K562 (cell line): Measurements from ENCODE around the gene SENP7. TPM values are rescaled to one million over a fixed set of nuclear protein-coding genes. Genes with fewer than 3 reads are reported as not detected.

Experiments
- ATAC-seq: fragments of 200-7000 bp; cut with Tn5 transposase; 3 replicates; pipeline ENCODE4 v1.9.1; 2020; ENCODE audit warnings: moderate library complexity
- BruUV-seq: library from RNA; stranded (reverse); fragments of 400-500 nt; replicated peaks from 2 replicates; lab custom pipeline; 2021; lab: Mats Ljungman, UMichigan
- CTCF ChIA-PET: fragments of 300-600 bp; formaldehyde crosslinking; extraction: SDS; loops from one replicate; lab custom pipeline; 2021; ENCODE audit warnings: low intra/inter-chr PET ratio; lab: Yijun Ruan, JAX
- POLR2A ChIA-PET: fragments of 300-600, 350-650 bp; sonication (Branson Sonifier 250); formaldehyde crosslinking; extraction: SDS; loops from one replicate; lab custom pipeline; 2021; ENCODE audit warnings: antibody characterized with exemption, inconsistent platforms; lab: Yijun Ruan, JAX
- DNase-seq, 4 experiments: peaks; one replicate each; pipeline versions ENCODE4 v3.0.0 to v3.0.0-alpha.2; 2011 to 2018; ENCODE audit warnings: low spot score in 3 of 4, mixed read lengths in 3 of 4; ENCODE audit errors: extremely low read depth in 1 of 4
- FAIRE-seq: peaks from 2 replicates; lab custom pipeline; 2011; peaks lifted over from hg19 to GRCh38; lab: Jason Lieb, UNC
- H2AFZ ChIP-seq: 2 replicates; pipeline ENCODE4 v1.6.0; 2011; ENCODE audit warnings: low read depth, low read length, control low read depth, inconsistent platforms
- H3K27ac ChIP-seq: fragments of 200-600 bp; 3 replicates; pipeline ENCODE4 v1.8.0; 2011; ENCODE audit warnings: low read depth, mild to moderate bottlenecking, control low read depth, inconsistent platforms, low read length, moderate library complexity, mixed read lengths; ENCODE audit errors: extremely low read depth
- H3K27me3 ChIP-seq, 2 experiments: fragments of 300-600 bp in 1 of 2; 2 replicates in 1 of 2; 3 replicates in 1 of 2; pipeline versions ENCODE4 v1.6.0 to v1.8.0; 2011; ENCODE audit warnings: inconsistent platforms in 2 of 2, low read length in 2 of 2, mild to moderate bottlenecking in 1 of 2, mixed read lengths in 1 of 2, moderate library complexity in 1 of 2; ENCODE audit not compliant: control insufficient read depth in 2 of 2, insufficient read depth in 2 of 2
- H3K36me3 ChIP-seq: fragments of 300-600 bp; 3 replicates; pipeline ENCODE4 v1.8.0; 2011; ENCODE audit warnings: mild to moderate bottlenecking, low read length, inconsistent platforms; ENCODE audit not compliant: control insufficient read depth, insufficient read depth
- H3K4me1 ChIP-seq, 2 experiments: fragments of 200-600 bp in 1 of 2; replicated peaks in 1 of 2; 2 replicates in 1 of 2; 3 replicates in 1 of 2; pipeline versions ENCODE4 v1.5.1 to v1.8.0; 2011; ENCODE audit warnings: inconsistent platforms in 2 of 2, low read length in 2 of 2, mild to moderate bottlenecking in 1 of 2, mixed read lengths in 1 of 2, moderate library complexity in 1 of 2; ENCODE audit not compliant: control insufficient read depth in 2 of 2, insufficient read depth in 2 of 2
- H3K4me2 ChIP-seq: 2 replicates; pipeline ENCODE4 v1.6.1; 2011; ENCODE audit warnings: low read length, control low read depth, inconsistent platforms, mixed read lengths; ENCODE audit not compliant: insufficient read depth
- H3K4me3 ChIP-seq: fragments of 200-600 bp; sonication (generic), shearing (Covaris generic); 2 replicates; pipeline ENCODE4 v1.5.1; 2016; ENCODE audit warnings: control low read depth, inconsistent platforms
- H3K79me2 ChIP-seq: fragments of 200-600 bp; 3 replicates; pipeline ENCODE4 v1.8.0; 2011; ENCODE audit warnings: low read length, inconsistent platforms; ENCODE audit not compliant: control insufficient read depth, insufficient read depth
- H3K9ac ChIP-seq, 2 experiments: 2 replicates each; pipeline versions ENCODE4 v1.6.0 to v1.6.1; 2011; ENCODE audit warnings: low read depth in 2 of 2, low read length in 2 of 2, control low read depth in 1 of 2, inconsistent platforms in 1 of 2, mild to moderate bottlenecking in 1 of 2, mixed read lengths in 1 of 2; ENCODE audit not compliant: insufficient read depth in 1 of 2
- H3K9me1 ChIP-seq: one replicate; pipeline ENCODE4 v1.6.0; 2011; ENCODE audit warnings: inconsistent platforms, mild to moderate bottlenecking, low read length, moderate library complexity; ENCODE audit not compliant: control insufficient read depth, insufficient read depth
- H3K9me3 ChIP-seq: replicated peaks from 2 replicates; pipeline ENCODE4 v1.5.1; 2011; ENCODE audit warnings: low read depth, low read length, inconsistent platforms; ENCODE audit not compliant: control insufficient read depth, insufficient read depth
- H4K20me1 ChIP-seq: replicated peaks from 2 replicates; pipeline ENCODE4 v1.6.1; 2011; ENCODE audit warnings: low read length, inconsistent platforms, mixed read lengths; ENCODE audit not compliant: control insufficient read depth, insufficient read depth
- BRD9 ChIP-seq: fragments of 450-650 bp; IDR thresholded peaks from 2 replicates; pipeline ENCODE4 v1.6.1; 2018; ENCODE audit warnings: low read depth; ENCODE audit not compliant: partially characterized antibody
- FOXA3 ChIP-seq, 2 experiments: fragments of 450-650 bp in 1 of 2; sonication (generic) in 1 of 2; formaldehyde crosslinking; IDR thresholded peaks in 1 of 2; conservative IDR thresholded peaks in 1 of 2; 2 replicates each; pipeline versions ENCODE4 v1.4.0 to v1.8.0; 2020 to 2022; ENCODE audit warnings: mild to moderate bottlenecking in 2 of 2, missing genetic modification reagents in 1 of 2
- HDAC3 ChIP-seq: fragments of 450-650 bp; IDR thresholded peaks from 2 replicates; pipeline ENCODE4 v1.6.1; 2018; ENCODE audit warnings: borderline replicate concordance, mild to moderate bottlenecking, moderate library complexity; ENCODE audit not compliant: partially characterized antibody
- PHF8 ChIP-seq: fragments of 200-600 bp; sonication (generic); IDR thresholded peaks from 2 replicates; pipeline ENCODE4 v1.6.1; 2012; ENCODE audit warnings: mixed run types, mild to moderate bottlenecking, inconsistent platforms, low read length, moderate library complexity, borderline replicate concordance
- POLR2A ChIP-seq: fragments of 450-650 bp; conservative IDR thresholded peaks from 2 replicates; pipeline ENCODE4 v1.6.1; 2016
- RB1 ChIP-seq: fragments of 450-650 bp; IDR thresholded peaks from 2 replicates; pipeline ENCODE4 v1.6.1; 2017; ENCODE audit warnings: low read depth, mild to moderate bottlenecking
- SUPT5H ChIP-seq: fragments of 450-650 bp; IDR thresholded peaks from 2 replicates; pipeline ENCODE4 v1.6.1; 2016
- TAF1 ChIP-seq: IDR thresholded peaks from 2 replicates; pipeline ENCODE4 v1.6.1; 2011; ENCODE audit warnings: mild to moderate bottlenecking, low read length, moderate library complexity; ENCODE audit not compliant: insufficient read depth, control insufficient read depth, severe bottlenecking; ENCODE audit errors: extremely low read depth
- TAF9B ChIP-seq: fragments of 450-650 bp; IDR thresholded peaks from 2 replicates; pipeline ENCODE4 v1.6.1; 2018; ENCODE audit warnings: mild to moderate bottlenecking; ENCODE audit not compliant: partially characterized antibody
- YY1 ChIP-seq, 3 experiments: IDR thresholded peaks; 2 replicates each; pipeline ENCODE4 v1.6.1; 2011; ENCODE audit warnings: low read length in 2 of 3, mild to moderate bottlenecking in 2 of 3, moderate library complexity in 2 of 3, borderline replicate concordance in 1 of 3, control low read depth in 1 of 3, low read depth in 1 of 3; ENCODE audit not compliant: insufficient read depth in 3 of 3, insufficient replicate concordance in 2 of 3, control insufficient read depth in 1 of 3, insufficient read length in 1 of 3; ENCODE audit errors: extremely low read depth in 1 of 3
- ZFX ChIP-seq: sonication (generic); formaldehyde crosslinking; IDR thresholded peaks from 2 replicates; pipeline ENCODE4 v1.8.0; 2022; ENCODE audit warnings: mild to moderate bottlenecking, missing genetic modification reagents, moderate library complexity
- ZNF551 ChIP-seq: fragments of 250-450 bp; sonication (Bioruptor Pico); IDR thresholded peaks from 2 replicates; pipeline ENCODE4 v1.5.0; 2021; ENCODE audit warnings: mild to moderate bottlenecking, moderate library complexity
- WGBS: fragments of 100-300 bp; shearing (Covaris generic); methylation state at CpG from one replicate; pipeline ENCODE4 v1.1.6; 2016; ENCODE audit warnings: low coverage, mixed read lengths; ENCODE audit not compliant: insufficient coverage; ENCODE audit errors: missing lambda C conversion rate; 5-methylcytosine and 5-hydroxymethylcytosine counted together
- in situ Hi-C: fragments of 300-500 bp; cut with MboI; formaldehyde crosslinking; loops from 4 replicates; pipeline ENCODE4 v1.15.0; 2018; ENCODE audit warnings: inconsistent platforms, mixed read lengths
- intact Hi-C: fragments of 100-400 bp; cut with micrococcal nuclease; formaldehyde crosslinking; loops from 2 replicates; pipeline ENCODE4 v1.14.2; 2022
- polyA plus RNA-seq, 8 experiments: library from polyadenylated mRNA; depleted of rRNA in 4 of 8; stranded (reverse) in 5 of 8; unstranded in 3 of 8; fragments of >200 nt; fragmentation: Nextera tagmentation in 2 of 8; fragmentation: Illumina TruSeq in 1 of 8; extraction: Ambion mirVana in 2 of 8; extraction: Trizol in 1 of 8; gene quantifications; 2 replicates each; pipeline versions ENCODE4 v1.2.1 to v1.2.3, GENCODE V29; 2011 to 2014; ENCODE audit warnings: inconsistent platforms in 1 of 8, missing spikeins in 1 of 8
- total RNA-seq, 7 experiments: library from RNA; depleted of rRNA in 6 of 7; stranded (reverse); fragments of >200 nt in 6 of 7; fragmentation: Illumina TruSeq in 2 of 7; extraction: Trizol in 2 of 7; gene quantifications; 2 replicates each; pipeline versions ENCODE4 v1.2.1 to v1.2.3, GENCODE V29; 2011 to 2021; ENCODE audit warnings: low replicate concordance in 1 of 7
- TF ChIP-seq, protein P1 (sequence below): fragments of 250-450 bp; sonication (Bioruptor Pico); IDR thresholded peaks from 2 replicates; pipeline ENCODE4 v1.8.0; 2021; ENCODE audit warnings: moderate library complexity, mild to moderate bottlenecking, inconsistent platforms
- TF ChIP-seq, protein P2 (sequence below): sonication (generic); formaldehyde crosslinking; IDR thresholded peaks from 2 replicates; pipeline ENCODE4 v1.8.1; 2023; ENCODE audit warnings: mild to moderate bottlenecking, missing genetic modification reagents
- TF ChIP-seq, protein P3 (sequence below), 2 experiments: fragments of 450-650 bp; conservative IDR thresholded peaks; 2 replicates each; pipeline ENCODE4 v1.6.1; 2017; ENCODE audit warnings: mild to moderate bottlenecking in 2 of 2, moderate library complexity in 2 of 2
- TF ChIP-seq, protein P4 (sequence below): fragments of 450-650 bp; IDR thresholded peaks from 2 replicates; pipeline ENCODE4 v1.6.1; 2016; ENCODE audit warnings: mild to moderate bottlenecking

The SENP7 gene
- total and polyA plus RNA-seq, 9 of the 15 experiments (the other 6 are each of a cell fraction or from before 2014, with no cell fraction given) = 4.1 to 21.9 (median 10.7) TPM

DNA sequence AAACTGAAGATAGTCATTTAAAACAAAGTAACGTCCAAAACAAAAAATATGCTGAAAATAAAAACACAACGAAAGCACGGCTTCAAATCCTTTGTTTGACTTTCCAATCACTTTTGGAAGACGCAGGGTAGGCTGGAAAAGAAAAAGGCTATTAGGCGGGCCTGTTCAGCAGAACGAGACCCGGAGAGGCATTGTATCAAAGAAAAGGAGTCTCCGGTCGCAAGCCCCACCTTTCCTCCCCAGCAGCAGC lies 691 bp downstream of the SENP7 start:
- Histone ChIP-seq H3K9ac (peak overlapping the region; percentile 75 to 91; a peak in 3 of 4 replicates), H3K36me3 (no peaks in the 10 kb centered on the region), H4K20me1 (no peaks in the 10 kb centered on the region), H3K9me3 (no peaks in the 10 kb centered on the region), H3K27me3 (no peaks in the 10 kb centered on the region), H3K4me2 (peak overlapping the region; percentile 96), H3K4me3 (peak overlapping the region; percentile 76), H2AFZ (peak overlapping the region; percentile 75), H3K9me1 (no peaks in the 10 kb centered on the region), H3K4me1 (peaks cover 0 to 17% of the 10 kb centered on the region in 2 experiments; a peak in 3 of 5 replicates), H3K27ac (peak overlapping the region; percentile 87), H3K79me2 (peaks cover 49% of the 10 kb centered on the region)
- in situ Hi-C loops = no loop called here
- ATAC-seq (peak; percentile 67), DNase-seq (no peak), FAIRE-seq (peak; percentile 72)
- 6% methylated on average over 6 of the region's 9 CpGs for WGBS
- CTCF ChIA-PET = no interaction called here
- POLR2A ChIA-PET = interaction anchor here (0.8 to 1.3 kb wide), 4 partner anchors 8 to 382 kb away, joined by 3 to 5 read pairs (median 3); no protein-coding TSS in a partner anchor
- BruUV-seq = no TSS peak
- intact Hi-C loops = loop anchor here (2.0 to 10.0 kb wide), 4 partner anchors 18 to 188 kb away; partner anchors contain the start of genes IMPG2 and ZBTB11
- TF ChIP-seq RB1 (no peak), ZFX (CRISPR knock-in tag) (peak; percentile 65), YY1 (IDR thresholded peaks at IDR 0.05; ENCODE audit: borderline replicate concordance in 1 of 3, control insufficient read depth in 1 of 3, extremely low read depth in 1 of 3, insufficient read depth in 3 of 3, insufficient read length in 1 of 3, insufficient replicate concordance in 2 of 3, low read depth in 1 of 3, low read length in 2 of 3) (no peak), HDAC3 (peak; percentile 36), TAF9B (peak; percentile 11), BRD9 (peak; percentile 19), TAF1 (no peak), SUPT5H (0 out of 2 replicates have a peak, but pooled peaks have one; percentile 32), FOXA3 (CRISPR knock-in tag; conservative IDR thresholded peaks at IDR 0.05 in 1 of 2, IDR thresholded peaks at IDR 0.05 in 1 of 2) (0 out of 4 replicates have a peak, but pooled peaks of 1 of the 2 experiments have one; percentile 39), PHF8 (peak; percentile 28; the same call in 1 of the 2 replicates), ZNF551 (no peak), POLR2A (0 out of 2 replicates have a peak, but pooled peaks have one; percentile 11)
- TF ChIP-seq, protein P1, sequence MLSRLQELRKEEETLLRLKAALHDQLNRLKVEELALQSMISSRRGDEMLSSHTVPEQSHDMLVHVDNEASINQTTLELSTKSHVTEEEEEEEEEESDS (CRISPR knock-in tag) = no peak
- TF ChIP-seq, protein P2, sequence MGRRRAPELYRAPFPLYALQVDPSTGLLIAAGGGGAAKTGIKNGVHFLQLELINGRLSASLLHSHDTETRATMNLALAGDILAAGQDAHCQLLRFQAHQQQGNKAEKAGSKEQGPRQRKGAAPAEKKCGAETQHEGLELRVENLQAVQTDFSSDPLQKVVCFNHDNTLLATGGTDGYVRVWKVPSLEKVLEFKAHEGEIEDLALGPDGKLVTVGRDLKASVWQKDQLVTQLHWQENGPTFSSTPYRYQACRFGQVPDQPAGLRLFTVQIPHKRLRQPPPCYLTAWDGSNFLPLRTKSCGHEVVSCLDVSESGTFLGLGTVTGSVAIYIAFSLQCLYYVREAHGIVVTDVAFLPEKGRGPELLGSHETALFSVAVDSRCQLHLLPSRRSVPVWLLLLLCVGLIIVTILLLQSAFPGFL (CRISPR knock-in tag) = 0 out of 2 replicates have a peak, but pooled peaks have one; percentile 1
- TF ChIP-seq, protein P3, sequence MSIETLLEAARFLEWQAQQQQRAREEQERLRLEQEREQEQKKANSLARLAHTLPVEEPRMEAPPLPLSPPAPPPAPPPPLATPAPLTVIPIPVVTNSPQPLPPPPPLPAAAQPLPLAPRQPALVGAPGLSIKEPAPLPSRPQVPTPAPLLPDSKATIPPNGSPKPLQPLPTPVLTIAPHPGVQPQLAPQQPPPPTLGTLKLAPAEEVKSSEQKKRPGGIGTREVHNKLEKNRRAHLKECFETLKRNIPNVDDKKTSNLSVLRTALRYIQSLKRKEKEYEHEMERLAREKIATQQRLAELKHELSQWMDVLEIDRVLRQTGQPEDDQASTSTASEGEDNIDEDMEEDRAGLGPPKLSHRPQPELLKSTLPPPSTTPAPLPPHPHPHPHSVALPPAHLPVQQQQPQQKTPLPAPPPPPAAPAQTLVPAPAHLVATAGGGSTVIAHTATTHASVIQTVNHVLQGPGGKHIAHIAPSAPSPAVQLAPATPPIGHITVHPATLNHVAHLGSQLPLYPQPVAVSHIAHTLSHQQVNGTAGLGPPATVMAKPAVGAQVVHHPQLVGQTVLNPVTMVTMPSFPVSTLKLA (conservative IDR thresholded peaks at IDR 0.05) = peak in 1 of 2 experiments; percentile 16; a peak in 1 of 4 replicates
- TF ChIP-seq, protein P4, sequence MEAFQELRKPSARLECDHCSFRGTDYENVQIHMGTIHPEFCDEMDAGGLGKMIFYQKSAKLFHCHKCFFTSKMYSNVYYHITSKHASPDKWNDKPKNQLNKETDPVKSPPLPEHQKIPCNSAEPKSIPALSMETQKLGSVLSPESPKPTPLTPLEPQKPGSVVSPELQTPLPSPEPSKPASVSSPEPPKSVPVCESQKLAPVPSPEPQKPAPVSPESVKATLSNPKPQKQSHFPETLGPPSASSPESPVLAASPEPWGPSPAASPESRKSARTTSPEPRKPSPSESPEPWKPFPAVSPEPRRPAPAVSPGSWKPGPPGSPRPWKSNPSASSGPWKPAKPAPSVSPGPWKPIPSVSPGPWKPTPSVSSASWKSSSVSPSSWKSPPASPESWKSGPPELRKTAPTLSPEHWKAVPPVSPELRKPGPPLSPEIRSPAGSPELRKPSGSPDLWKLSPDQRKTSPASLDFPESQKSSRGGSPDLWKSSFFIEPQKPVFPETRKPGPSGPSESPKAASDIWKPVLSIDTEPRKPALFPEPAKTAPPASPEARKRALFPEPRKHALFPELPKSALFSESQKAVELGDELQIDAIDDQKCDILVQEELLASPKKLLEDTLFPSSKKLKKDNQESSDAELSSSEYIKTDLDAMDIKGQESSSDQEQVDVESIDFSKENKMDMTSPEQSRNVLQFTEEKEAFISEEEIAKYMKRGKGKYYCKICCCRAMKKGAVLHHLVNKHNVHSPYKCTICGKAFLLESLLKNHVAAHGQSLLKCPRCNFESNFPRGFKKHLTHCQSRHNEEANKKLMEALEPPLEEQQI = 0 out of 2 replicates have a peak, but pooled peaks have one; percentile 20
